GM19238 (cell line): ENCODE measurements around the gene KRTAP5-3.
"Not testable (repeated sequence)": the region's sequence is repeated elsewhere in the genome, so short reads cannot be mapped to it uniquely, and the experiment has no call there.

Source experiments
- DNase-seq: peaks from one replicate; pipeline ENCODE4 v3.0.0; 2011; ENCODE audit warnings: low spot score; ENCODE audit not compliant: insufficient read length

KRTAP5-3 gene

DNA sequence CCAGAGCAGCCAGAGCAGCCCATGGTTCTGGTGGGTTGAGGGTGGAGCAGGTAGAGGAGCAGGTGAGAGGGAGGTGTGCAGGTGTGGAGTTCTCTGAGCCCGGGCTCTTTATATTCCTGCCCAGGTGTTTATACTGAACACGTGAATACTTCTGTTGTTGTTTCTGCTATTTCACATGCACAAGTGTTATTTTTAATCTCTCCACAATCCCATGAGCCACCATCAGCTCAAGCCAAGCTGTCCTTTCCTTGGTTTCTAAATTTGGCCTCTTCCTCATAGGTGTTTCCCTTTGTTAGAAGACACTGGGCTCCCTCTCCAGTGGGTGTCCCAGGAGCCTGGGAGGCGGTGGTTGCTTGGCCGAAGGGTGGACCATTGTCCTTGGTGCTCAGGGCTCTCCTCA lies at the start of gene KRTAP5-3:
Gene KRTAP5-3 (minus strand): TSS at position 101 of the 400 bp plus-strand sequence. CDS start 78 bp downstream, at position 23.
- no peak for DNase-seq

- no peak for DNase-seq
These were observed 48.4 kb upstream of the KRTAP5-3 start for GRCh38 chr11:1656670-1657069.

- no peak for DNase-seq
These were observed 47.8 kb upstream of the KRTAP5-3 start for GRCh38 chr11:1656061-1656441.

DNA sequence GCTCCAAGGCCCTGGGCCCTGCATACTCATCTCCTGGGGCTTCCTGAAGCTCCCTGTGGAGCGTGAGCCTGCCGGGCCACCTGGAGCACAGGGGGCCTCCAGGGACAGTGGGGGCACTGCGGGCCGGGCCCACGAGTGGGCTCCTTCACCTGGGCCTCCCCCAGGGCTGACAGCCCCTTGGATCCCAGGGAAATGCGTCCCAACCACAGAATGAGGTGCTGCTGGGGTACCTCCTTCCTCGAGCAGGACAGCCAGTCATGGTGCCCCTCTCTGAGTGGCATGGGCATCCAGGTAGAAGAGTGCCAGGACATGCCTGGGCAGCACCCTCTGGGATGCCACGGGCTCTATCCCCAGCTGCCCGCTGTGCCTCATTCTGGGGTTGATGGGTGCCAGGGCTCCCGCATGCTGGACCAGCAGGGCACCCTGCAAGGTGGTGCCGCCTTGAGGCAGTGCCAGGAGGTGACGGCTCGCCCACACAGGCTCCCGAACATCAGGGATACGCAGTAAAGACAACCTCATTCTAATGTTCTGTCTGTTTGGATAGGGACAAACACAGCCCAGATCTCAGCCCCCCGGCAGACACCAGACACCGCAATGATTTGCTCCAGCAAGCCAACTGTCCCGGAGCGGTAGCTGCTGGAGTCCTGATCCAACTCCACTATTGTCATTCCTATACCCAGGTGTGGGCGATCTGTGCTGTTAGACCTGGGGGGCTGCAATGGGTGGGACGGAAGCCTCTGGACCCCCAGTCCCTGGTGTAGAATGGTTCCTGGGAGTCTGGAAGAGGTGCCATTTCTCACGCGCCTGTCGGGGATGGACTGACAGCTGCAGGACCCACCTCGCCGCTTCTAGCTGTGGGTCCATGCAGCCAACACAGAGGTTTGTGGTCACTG lies 47.2 kb upstream of the KRTAP5-3 start:
- DNase-seq, result no peak

DNA sequence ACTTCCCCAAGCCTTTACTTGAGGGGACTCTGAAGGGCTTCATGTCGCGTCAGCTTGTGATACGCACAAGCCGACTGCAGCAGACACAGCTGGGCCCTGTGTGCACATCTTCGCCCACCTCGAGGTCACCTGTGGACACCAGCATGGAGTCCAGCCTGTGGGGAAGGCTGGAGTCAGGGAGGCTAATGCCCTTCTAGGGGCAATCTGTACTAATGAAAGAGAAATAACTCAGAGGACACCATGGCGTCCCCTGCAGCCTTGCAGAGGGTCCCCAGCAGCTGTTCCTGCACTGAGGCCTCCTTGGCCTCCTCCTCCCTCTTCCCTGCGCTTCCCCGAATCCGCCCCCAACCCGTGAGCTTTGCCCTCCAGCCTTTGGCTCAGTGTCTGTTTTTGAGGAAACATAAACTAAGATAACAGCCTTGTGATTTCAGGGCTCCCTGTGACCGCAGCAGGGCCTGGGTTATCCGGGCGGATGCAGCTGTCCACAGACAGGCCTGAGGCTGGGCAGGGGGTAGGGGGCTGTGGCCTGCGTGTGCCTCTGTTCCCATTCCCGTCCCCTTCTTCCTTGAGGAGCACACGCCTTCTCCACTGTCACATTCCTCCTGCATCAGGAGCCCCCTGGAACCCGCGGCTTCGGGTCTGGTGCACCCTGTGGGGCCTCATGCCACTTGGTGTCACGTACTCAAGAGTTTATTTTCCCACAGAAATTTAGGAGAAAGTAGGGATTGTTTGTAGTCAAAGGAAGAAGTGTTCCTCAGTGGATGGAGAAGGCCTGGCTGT lies 46.3 kb upstream of the KRTAP5-3 start:
- no peak for DNase-seq

GRCh38 chr11:1653541-1654387 lies 45.5 kb upstream of the KRTAP5-3 start:
- no peak for DNase-seq

GRCh38 chr11:1652771-1653540 lies 44.7 kb upstream of the KRTAP5-3 start:
- peak; percentile 81 for DNase-seq

DNA sequence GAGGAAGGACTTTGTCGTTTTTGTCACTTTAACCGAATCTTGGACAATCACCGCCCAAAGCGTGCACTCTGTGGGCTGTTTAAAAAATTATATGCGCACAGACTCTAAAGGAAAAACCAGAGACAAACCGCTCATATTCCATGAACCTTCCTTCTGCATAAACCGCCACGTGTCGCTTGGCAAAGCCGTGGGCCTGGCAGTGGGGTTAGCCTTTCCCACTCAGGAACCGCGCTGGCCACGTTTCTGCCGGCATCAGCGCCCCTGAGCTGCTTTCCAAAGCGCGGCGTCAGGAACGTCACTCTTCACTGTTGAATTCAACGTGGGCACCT lies 44.1 kb upstream of the KRTAP5-3 start:
- no peak for DNase-seq

DNA sequence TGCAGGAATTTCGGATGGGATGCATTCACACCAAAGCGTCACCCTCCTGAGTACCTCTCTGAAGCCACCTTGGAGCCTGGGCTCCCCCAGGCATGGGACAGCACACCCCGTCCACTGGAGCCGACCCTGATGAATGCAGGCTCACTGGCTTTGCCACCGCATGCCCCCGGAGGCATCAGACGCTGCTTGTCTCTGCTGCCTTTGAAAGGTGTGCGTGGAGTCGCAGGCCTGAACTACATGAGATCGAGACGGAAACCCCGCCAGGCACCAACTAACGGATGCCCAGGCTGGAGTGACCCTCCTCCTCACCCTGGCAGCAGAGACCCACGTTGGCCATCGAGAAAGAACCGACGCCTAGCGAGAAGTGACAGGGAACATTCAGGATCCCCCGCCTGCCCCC lies 43.8 kb upstream of the KRTAP5-3 start:
- DNase-seq, result no peak

DNA sequence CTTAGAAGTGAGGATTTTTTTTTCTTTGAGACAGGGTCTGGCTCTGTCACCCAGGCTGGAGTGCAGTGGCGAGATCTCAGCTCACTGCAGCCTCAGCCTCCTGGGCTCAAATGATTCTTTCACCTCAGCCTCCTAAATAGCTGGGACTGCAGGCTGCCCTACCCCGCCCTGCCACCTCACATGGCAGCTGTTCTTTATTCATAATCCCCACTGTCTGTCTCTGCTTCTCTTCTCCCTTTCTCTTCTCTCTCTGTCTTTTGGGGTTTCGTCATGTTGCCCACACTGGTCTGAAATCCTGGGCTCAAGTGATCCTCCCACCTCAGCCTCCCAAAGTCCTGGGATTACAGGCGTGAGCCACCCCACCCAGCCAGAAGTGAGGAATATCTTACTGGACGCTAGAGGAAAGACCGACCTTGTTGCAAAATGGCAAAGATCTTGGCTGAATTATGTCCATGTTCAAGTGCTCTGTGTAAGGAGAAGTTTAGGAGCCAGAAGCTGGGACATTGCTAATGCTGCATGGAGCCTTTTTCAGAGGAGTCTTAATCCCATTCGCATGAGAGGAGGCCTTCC lies 43.2 kb upstream of the KRTAP5-3 start:
- no peak for DNase-seq

DNA sequence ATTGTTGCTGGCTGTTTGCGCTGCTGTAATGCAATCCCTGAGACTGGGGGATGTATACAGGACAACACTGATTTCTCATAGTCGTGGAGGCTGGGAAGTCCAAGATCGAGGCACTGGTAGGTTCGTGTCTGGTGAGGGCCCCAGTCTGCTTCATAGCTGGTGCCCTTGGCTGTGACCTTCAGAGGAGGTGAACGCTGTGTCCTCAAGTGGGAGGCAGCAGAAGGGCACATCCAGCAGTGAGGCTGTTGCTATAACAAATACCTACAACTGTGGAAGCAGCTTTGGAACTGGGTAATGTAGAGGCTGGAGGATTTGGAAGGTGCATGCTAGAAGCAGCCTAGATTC lies 42.6 kb upstream of the KRTAP5-3 start:
- no peak for DNase-seq

DNA sequence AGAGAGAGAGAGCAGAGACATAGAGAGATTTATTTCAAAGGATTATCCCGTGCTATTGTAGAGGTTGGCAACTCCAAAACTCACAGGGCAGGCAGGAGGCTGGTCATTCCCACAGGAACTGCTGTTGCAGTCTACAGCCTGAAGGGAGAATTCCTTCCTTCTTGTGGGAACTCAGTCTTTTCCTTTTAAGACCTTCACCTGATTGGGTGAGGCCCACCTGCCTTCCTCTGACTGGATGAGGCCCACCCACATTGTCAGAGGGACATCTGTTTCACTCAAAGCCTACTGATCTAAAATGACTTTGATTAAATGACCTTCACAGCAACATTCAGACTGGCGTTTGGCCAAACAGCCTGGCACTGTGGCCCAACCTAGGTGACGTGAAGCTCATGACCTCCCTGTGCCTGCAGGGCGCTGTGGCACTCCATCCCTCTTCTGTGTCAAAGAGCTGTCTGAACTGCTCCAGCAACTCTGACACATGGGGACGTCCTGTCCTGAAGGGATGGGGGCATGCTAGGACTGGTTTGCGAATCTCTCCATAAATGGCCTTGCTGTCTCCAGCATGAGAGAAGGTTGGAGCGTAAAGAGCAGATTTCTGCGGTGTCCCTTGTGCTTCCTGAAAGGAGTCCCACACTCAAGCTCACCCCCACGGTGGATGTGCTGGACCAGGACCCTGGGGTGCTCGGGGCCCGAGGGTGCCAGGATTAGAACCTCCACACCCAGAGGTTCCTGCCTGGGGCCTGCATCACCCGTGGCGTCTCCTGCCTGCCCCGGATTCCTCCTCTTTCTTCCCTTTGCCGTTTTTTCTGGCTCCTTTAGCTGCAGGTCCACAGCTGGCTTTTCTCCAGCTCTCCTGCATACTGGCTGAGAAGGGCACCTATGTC lies 42.0 kb upstream of the KRTAP5-3 start:
- no peak for DNase-seq

- no peak for DNase-seq
These were observed 40.6 kb upstream of the KRTAP5-3 start for GRCh38 chr11:1648653-1649420.

GRCh38 chr11:1647901-1648652 lies 39.8 kb upstream of the KRTAP5-3 start:
- no peak for DNase-seq

DNA sequence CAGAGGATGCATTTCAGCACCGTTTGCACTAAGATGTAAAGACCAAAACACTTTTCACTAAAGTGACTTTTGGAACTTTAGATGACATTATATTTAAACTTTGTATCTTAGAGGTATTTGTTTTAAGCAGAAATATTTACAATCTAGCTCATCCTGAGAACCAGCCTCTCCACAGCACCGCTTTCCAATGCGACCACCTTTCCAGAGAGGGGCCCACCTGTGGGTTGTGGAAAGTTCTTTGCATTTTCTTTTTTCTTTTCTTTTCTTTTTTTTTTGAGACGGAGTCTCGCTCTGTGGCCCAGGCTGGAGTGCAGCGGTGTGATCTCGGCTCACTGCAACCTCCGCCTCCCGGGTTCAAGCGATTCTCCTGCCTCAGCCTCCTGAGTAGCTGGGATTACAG lies 38.3 kb upstream of the KRTAP5-3 start:
- not testable (repeated sequence) for DNase-seq

DNA sequence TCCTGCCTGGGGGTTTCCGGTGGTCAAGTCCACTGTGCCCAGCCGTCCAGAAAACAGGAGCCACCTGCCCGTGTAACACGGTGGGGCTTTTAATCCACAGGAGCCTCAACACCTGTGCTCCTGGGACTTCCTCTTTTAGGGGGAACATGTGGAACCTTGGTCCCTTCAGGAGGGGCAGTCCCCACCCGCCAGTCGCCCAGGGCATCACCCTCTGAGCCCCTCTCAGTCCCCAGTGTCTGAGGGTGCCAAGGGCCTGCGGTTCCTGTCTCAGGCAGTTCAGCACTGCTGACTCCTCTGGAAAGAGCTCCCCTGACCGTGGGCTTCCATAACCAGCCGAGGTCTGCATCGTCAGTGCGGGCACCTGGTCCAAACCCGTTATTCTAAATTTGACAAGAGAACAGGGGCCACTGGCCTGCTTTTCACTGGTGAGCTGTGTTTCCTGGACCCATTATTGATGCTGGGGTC lies 37.1 kb upstream of the KRTAP5-3 start:
- no peak for DNase-seq

DNA sequence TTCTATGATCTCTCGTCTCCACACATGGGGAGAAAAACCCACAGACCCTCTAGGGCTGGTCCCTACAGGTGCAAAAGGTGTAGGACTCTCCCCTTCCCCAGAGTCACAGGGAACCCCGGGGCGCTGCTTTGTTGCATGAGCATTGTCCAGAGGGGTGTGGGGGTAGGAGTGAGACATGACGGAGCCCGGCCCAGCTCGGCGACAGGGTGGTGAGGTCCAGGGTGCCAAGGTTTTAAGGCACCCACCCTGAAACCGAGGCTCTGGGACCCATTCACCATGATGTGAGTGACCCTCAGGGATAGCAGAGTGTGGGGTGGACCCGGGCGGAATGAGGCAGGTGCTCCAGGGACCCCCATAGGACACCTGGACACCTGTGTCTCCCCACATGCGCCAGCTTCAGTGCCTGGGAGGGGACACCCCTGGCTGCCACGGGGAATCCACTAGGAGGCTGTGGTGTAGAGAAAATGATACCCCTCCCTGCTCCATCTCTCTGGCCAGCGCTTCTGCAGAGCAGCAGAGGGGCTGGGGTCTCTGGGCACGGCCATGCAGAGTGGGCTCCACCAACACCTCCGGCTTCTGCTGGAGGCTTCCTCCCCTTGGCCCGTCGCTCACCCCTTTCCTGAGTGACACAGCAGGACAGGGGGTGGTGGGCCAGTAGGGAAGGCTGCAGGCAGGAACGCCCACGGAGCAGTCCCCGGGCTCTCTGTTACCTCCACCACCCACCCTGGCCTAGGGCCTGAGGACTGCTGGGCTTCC lies 36.5 kb upstream of the KRTAP5-3 start:
- DNase-seq, result no peak
